Measurements from ENCODE around the gene LARGE2. TPM values are rescaled to one million over a fixed set of nuclear protein-coding genes. Genes with fewer than 3 reads are reported as not detected.

The LARGE2 gene
- total RNA-seq, 1 experiment from 2014 or later: 108 TPM

DNA sequence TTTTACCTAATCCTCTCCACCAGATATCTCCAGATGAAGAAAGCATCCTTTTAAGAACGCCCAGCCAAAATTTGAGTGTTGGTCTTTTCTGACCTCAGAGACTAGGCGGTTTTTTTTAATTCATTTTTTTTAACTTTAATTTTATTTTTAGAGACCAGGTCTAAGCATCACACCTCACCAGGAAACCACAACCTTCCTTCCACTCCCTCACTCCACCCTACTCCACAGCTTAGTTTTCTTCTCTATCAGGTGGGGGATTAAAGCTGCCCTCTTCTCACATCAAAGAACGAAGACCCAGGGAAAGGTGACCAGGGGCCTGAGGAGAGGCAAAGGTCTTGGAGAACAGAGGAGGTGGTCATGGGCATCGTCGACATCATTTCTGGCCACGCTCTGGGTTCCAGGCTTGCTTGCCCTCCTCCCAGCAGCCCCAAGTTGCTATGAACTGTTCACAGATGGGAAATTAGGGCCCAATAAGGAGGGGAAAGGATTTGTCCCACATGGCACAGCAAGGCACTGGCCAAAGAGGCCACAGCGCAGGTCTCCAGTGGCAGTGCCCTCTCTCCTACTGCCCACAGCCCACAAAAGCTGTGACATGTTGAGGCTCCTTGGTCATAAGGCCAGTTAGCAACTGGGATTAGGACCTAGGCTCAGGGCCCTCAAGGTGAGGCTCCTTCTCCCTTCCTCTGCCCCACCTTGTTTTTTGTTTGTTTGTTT is 3.3 kb upstream of the LARGE2 start:
- H4K5ac ChIP-seq (ENCODE audit: insufficient read length, low read depth, low read length): no peak overlapping the region
- H3K23me2 ChIP-seq (ENCODE audit: insufficient read length, low read depth, low read length, poor library complexity, severe bottlenecking): peaks cover 8% of the 10 kb centered on the region
- no peaks in the 10 kb centered on the region; the same call in 1 of the 2 replicates for H3K79me2 ChIP-seq (ENCODE audit: insufficient read depth, low read length)
- H3K4ac ChIP-seq (ENCODE audit: low read depth, low read length): no peak overlapping the region
- no peak overlapping the region for H3K9ac ChIP-seq (ENCODE audit: extremely low read depth, insufficient read length, low read length)
- no peak overlapping the region for H3K14ac ChIP-seq (ENCODE audit: insufficient read depth, low read length)
- WGBS (ENCODE audit: extremely low coverage, insufficient read length, low lambda C conversion rate): no CpG with 5 or more reads among the region's 7 CpGs
- H3T11ph ChIP-seq (ENCODE audit: low read length): no peak overlapping the region
- peak overlapping the region in 2 of 3 experiments; percentile 65 to 96; a peak in 1 of 7 replicates for H3K27ac Mint-ChIP-seq
- peaks cover 31 to 44% of the 10 kb centered on the region in 2 experiments for H3K4me1 Mint-ChIP-seq
- H2AFZ ChIP-seq (ENCODE audit: low read length): no peak overlapping the region
- DNase-seq: no peak
- H3K56ac ChIP-seq (ENCODE audit: insufficient read length, low read depth, low read length): no peak overlapping the region
- H2AK5ac ChIP-seq (ENCODE audit: insufficient read length, low read length): no peak overlapping the region
- TF ChIP-seq CTCF (conservative IDR thresholded peaks at IDR 0.05): no peak
- H3K9me3 ChIP-seq (ENCODE audit: control insufficient read depth, low read depth, low read length): no peaks in the 10 kb centered on the region
- H3K27me3 ChIP-seq (ENCODE audit: insufficient read depth, low read length): no peaks in the 10 kb centered on the region; the same call in 1 of the 2 replicates
- H4K8ac ChIP-seq (replicated peaks; ENCODE audit: insufficient read length, low read depth, low read length): no peak overlapping the region
- peaks cover 4 to 22% (median 14%) of the 10 kb centered on the region in 3 experiments for H3K36me3 Mint-ChIP-seq (ENCODE audit: insufficient read depth in 1 of 3, low read depth in 3 of 3)
- H3K27ac ChIP-seq (ENCODE audit: insufficient read length, low read depth, low read length): no peak overlapping the region
- no peak overlapping the region for H2BK20ac ChIP-seq (ENCODE audit: low read depth, low read length, poor library complexity, severe bottlenecking)
- peak overlapping the region; percentile 89 for H3K4me2 ChIP-seq (ENCODE audit: insufficient read depth, insufficient read length, low read length)
- H3K4me3 Mint-ChIP-seq: peak overlapping the region; percentile 90 to 96
- no peaks in the 10 kb centered on the region for H4K20me1 ChIP-seq (ENCODE audit: control insufficient read depth, insufficient read depth, insufficient read length)
- H3K79me1 ChIP-seq (ENCODE audit: insufficient read depth, low read depth, low read length, poor library complexity, severe bottlenecking): no peaks in the 10 kb centered on the region
- no peak overlapping the region for H2BK12ac ChIP-seq (ENCODE audit: insufficient read length, low read depth, low read length)
- H2BK120ac ChIP-seq (ENCODE audit: low read depth, low read length, poor library complexity, severe bottlenecking): no peak overlapping the region
- H3K23ac ChIP-seq (ENCODE audit: insufficient read length, low read depth, low read length): no peak overlapping the region
- no peaks in the 10 kb centered on the region; the same call in 1 of the 2 replicates for H3K27me3 Mint-ChIP-seq (ENCODE audit: low read depth)
- H2BK5ac ChIP-seq (ENCODE audit: insufficient read length, low read length): no peak overlapping the region
- H3K18ac ChIP-seq (ENCODE audit: insufficient read length, low read depth, low read length): no peak overlapping the region
- H2BK15ac ChIP-seq (ENCODE audit: low read depth, low read length): no peak overlapping the region
- no peaks in the 10 kb centered on the region for H3K4me1 ChIP-seq (ENCODE audit: insufficient read depth, low read length)
- no peaks in the 10 kb centered on the region; a peak in 1 of 5 replicates for H3K9me3 Mint-ChIP-seq
- H4K91ac ChIP-seq (ENCODE audit: insufficient read length, low read depth, low read length): no peak overlapping the region
